ENCODE results near the gene HNRNPA3. TPM values are rescaled to one million over a fixed set of nuclear protein-coding genes. Genes with fewer than 3 reads are reported as not detected.
"Not testable (repeated sequence)": the region's sequence is repeated elsewhere in the genome, so short reads cannot be mapped to it uniquely, and the experiment has no call there.

Gene HNRNPA3
- total RNA-seq, 1 experiment from 2014 or later, result 61.6 TPM

- no peak for DNase-seq (ENCODE audit: low read depth)
Measured at GRCh38 chr2:177254433-177255226, 42.0 kb downstream of the HNRNPA3 start.

GRCh38 chr2:177255227-177255601 is 42.6 kb downstream of the HNRNPA3 start:
- no peak for DNase-seq (ENCODE audit: low read depth)

GRCh38 chr2:177256026-177256425 is 43.4 kb downstream of the HNRNPA3 start:
- no peak for DNase-seq (ENCODE audit: low read depth)

- DNase-seq (ENCODE audit: low read depth), result no peak
Measured at GRCh38 chr2:177256695-177257094, 44.1 kb downstream of the HNRNPA3 start.

- DNase-seq (ENCODE audit: low read depth), result no peak
Measured at GRCh38 chr2:177257471-177257870, 44.9 kb downstream of the HNRNPA3 start.

- DNase-seq (ENCODE audit: low read depth), result no peak
Measured at GRCh38 chr2:177258059-177258458, 45.5 kb downstream of the HNRNPA3 start.

- DNase-seq (ENCODE audit: low read depth), result no peak
Measured at GRCh38 chr2:177260379-177260778, 47.8 kb downstream of the HNRNPA3 start.

GRCh38 chr2:177261116-177262060 is 48.8 kb downstream of the HNRNPA3 start:
- DNase-seq (ENCODE audit: low read depth), result no peak

GRCh38 chr2:177262092-177262491 is 49.5 kb downstream of the HNRNPA3 start:
- DNase-seq (ENCODE audit: low read depth), result no peak

- no peak for DNase-seq (ENCODE audit: low read depth)
Measured at GRCh38 chr2:177262958-177263450, 50.4 kb downstream of the HNRNPA3 start.

GRCh38 chr2:177263451-177264208 is 51.0 kb downstream of the HNRNPA3 start:
- DNase-seq (ENCODE audit: low read depth), result peak; percentile 95

GRCh38 chr2:177264209-177264692 is 51.7 kb downstream of the HNRNPA3 start:
- peak; percentile 47 for DNase-seq (ENCODE audit: low read depth)

GRCh38 chr2:177264693-177265587 is 52.3 kb downstream of the HNRNPA3 start, which contains the start of gene NFE2L2:
TSS of gene NFE2L2 (minus strand) at chr2:177264727. CDS start at chr2:177264576, 151 bp downstream.
- peak; percentile 81 for DNase-seq (ENCODE audit: low read depth)

- DNase-seq (ENCODE audit: low read depth), result no peak
Measured at GRCh38 chr2:177265824-177266817, 53.5 kb downstream of the HNRNPA3 start.

- not testable (repeated sequence) for DNase-seq (ENCODE audit: low read depth)
Measured at GRCh38 chr2:177266955-177267354, 54.4 kb downstream of the HNRNPA3 start.

- DNase-seq (ENCODE audit: low read depth), result no peak
Measured at GRCh38 chr2:177268187-177268871, 55.7 kb downstream of the HNRNPA3 start.

- no peak for DNase-seq (ENCODE audit: low read depth)
Measured at GRCh38 chr2:177268901-177269300, 56.3 kb downstream of the HNRNPA3 start.

- DNase-seq (ENCODE audit: low read depth), result no peak
Measured at GRCh38 chr2:177270531-177270930, 57.9 kb downstream of the HNRNPA3 start.

All from M059J (cell line).